Neuron (in vitro differentiated cells): ENCODE data around the gene USP16.
A peak's percentile ranks its signal among the peaks of the same experiment; 100 is the strongest.
"Not testable (repeated sequence)": the region's sequence is repeated elsewhere in the genome, so short reads cannot be mapped to it uniquely, and the experiment has no call there.

Experiments
- H2AFZ ChIP-seq: one replicate; pipeline ENCODE4 v1.6.1; 2013; ENCODE audit warnings: low read depth, mild to moderate bottlenecking, inconsistent platforms, low read length, moderate library complexity
- H3K27me3 ChIP-seq: one replicate; pipeline ENCODE4 v1.6.1; 2013; ENCODE audit warnings: low read length; ENCODE audit not compliant: insufficient read depth
- H3K36me3 ChIP-seq: one replicate; pipeline ENCODE4 v1.6.1; 2013; ENCODE audit warnings: low read length; ENCODE audit not compliant: insufficient read depth
- H3K4me1 ChIP-seq: one replicate; pipeline ENCODE4 v1.6.1; 2013; ENCODE audit warnings: low read length; ENCODE audit not compliant: insufficient read depth
- H3K4me3 ChIP-seq: 2 replicates; pipeline ENCODE4 v1.5.1; 2013; ENCODE audit warnings: mild to moderate bottlenecking, low read length, moderate library complexity
- H3K9me3 ChIP-seq: one replicate; pipeline ENCODE4 v1.6.1; 2013; ENCODE audit warnings: low read length

The USP16 gene

GRCh38 chr21:29024474-29025327, at the start of gene USP16:
TSS of gene USP16 (plus strand) at chr21:29024668. CDS start at chr21:29027914, 3,246 bp downstream.
- no peaks in the 10 kb centered on the region for H3K9me3 ChIP-seq
- peak within 1 kb of the TSS; percentile 80 for H2AFZ ChIP-seq
- peak within 1 kb of the TSS; percentile 67 for H3K4me3 ChIP-seq
- H3K36me3 ChIP-seq = peaks cover 6% of the 10 kb centered on the region
- peaks cover 11% of the 10 kb centered on the region for H3K4me1 ChIP-seq
- H3K27me3 ChIP-seq = no peaks in the 10 kb centered on the region

- Histone ChIP-seq H2AFZ (no peak overlapping the region), H3K4me3 (no peak overlapping the region), H3K36me3 (peaks cover 35% of the 10 kb centered on the region), H3K27me3 (no peaks in the 10 kb centered on the region), H3K9me3 (peaks cover 5% of the 10 kb centered on the region), H3K4me1 (peaks cover 11% of the 10 kb centered on the region)
These were observed 49.1 kb upstream of the USP16 start for GRCh38 chr21:28975397-28975796.

- Histone ChIP-seq H3K4me3 (no peak overlapping the region), H2AFZ (no peak overlapping the region), H3K9me3 (no peaks in the 10 kb centered on the region), H3K4me1 (no peaks in the 10 kb centered on the region), H3K36me3 (peaks cover 62% of the 10 kb centered on the region), H3K27me3 (no peaks in the 10 kb centered on the region)
These were observed 45.4 kb upstream of the USP16 start for GRCh38 chr21:28979092-28979491.

GRCh38 chr21:28982637-28983036, 41.8 kb upstream of the USP16 start:
- Histone ChIP-seq H3K36me3 (peaks cover 63% of the 10 kb centered on the region), H3K4me1 (no peaks in the 10 kb centered on the region), H2AFZ (no peak overlapping the region), H3K27me3 (no peaks in the 10 kb centered on the region), H3K4me3 (no peak overlapping the region), H3K9me3 (no peaks in the 10 kb centered on the region)

- H3K9me3 ChIP-seq = no peaks in the 10 kb centered on the region
- H3K4me1 ChIP-seq = peaks cover 9% of the 10 kb centered on the region
- H3K36me3 ChIP-seq = peaks cover 46% of the 10 kb centered on the region
- no peak overlapping the region for H3K4me3 ChIP-seq
- H3K27me3 ChIP-seq = no peaks in the 10 kb centered on the region
- H2AFZ ChIP-seq = no peak overlapping the region
These were observed 37.8 kb upstream of the USP16 start for GRCh38 chr21:28986677-28987076.

- Histone ChIP-seq H3K4me1 (peaks cover 11% of the 10 kb centered on the region), H3K36me3 (peaks cover 32% of the 10 kb centered on the region)
- H3K27me3 ChIP-seq, H3K4me3 ChIP-seq, H3K9me3 ChIP-seq, H2AFZ ChIP-seq: not testable (repeated sequence)
These were observed 36.3 kb upstream of the USP16 start for GRCh38 chr21:28988146-28988545.

GRCh38 chr21:28991861-28992525, 32.5 kb upstream of the USP16 start:
- Histone ChIP-seq H3K4me3 (peak overlapping the region; percentile 72), H3K4me1 (peaks cover 16% of the 10 kb centered on the region), H2AFZ (peak overlapping the region; percentile 23), H3K9me3 (no peaks in the 10 kb centered on the region), H3K27me3 (no peaks in the 10 kb centered on the region), H3K36me3 (peaks cover 12% of the 10 kb centered on the region)

- H3K9me3 ChIP-seq = no peaks in the 10 kb centered on the region
- H3K4me3 ChIP-seq = peak within 1 kb of the TSS; percentile 72
- peaks cover 16% of the 10 kb centered on the region for H3K4me1 ChIP-seq
- H3K27me3 ChIP-seq = no peaks in the 10 kb centered on the region
- peak within 1 kb of the TSS; percentile 55 for H2AFZ ChIP-seq
- peaks cover 12% of the 10 kb centered on the region for H3K36me3 ChIP-seq
These were observed 31.8 kb upstream of the USP16 start, which contains the start of gene LTN1 for GRCh38 chr21:28992526-28993292. TSS of gene LTN1 (minus strand) at chr21:28992877. CDS start at chr21:28992805, 72 bp downstream.

GRCh38 chr21:28993293-28993629, 31.2 kb upstream of the USP16 start:
- Histone ChIP-seq H3K27me3 (no peaks in the 10 kb centered on the region), H3K36me3 (peaks cover 12% of the 10 kb centered on the region), H3K4me1 (peaks cover 16% of the 10 kb centered on the region), H2AFZ (peak overlapping the region; percentile 55), H3K4me3 (peak overlapping the region; percentile 72), H3K9me3 (no peaks in the 10 kb centered on the region)

GRCh38 chr21:29002442-29003144, 21.9 kb upstream of the USP16 start:
- H3K4me1 ChIP-seq = peaks cover 5% of the 10 kb centered on the region
- peak overlapping the region; percentile 43 for H2AFZ ChIP-seq
- no peaks in the 10 kb centered on the region for H3K36me3 ChIP-seq
- H3K9me3 ChIP-seq = no peaks in the 10 kb centered on the region
- H3K4me3 ChIP-seq = peak overlapping the region; percentile 82
- no peaks in the 10 kb centered on the region for H3K27me3 ChIP-seq

- no peak overlapping the region for H2AFZ ChIP-seq
These were observed 18.8 kb upstream of the USP16 start for GRCh38 chr21:29005696-29006095.

GRCh38 chr21:29007135-29007534, 17.3 kb upstream of the USP16 start:
- Histone ChIP-seq H3K36me3 (no peaks in the 10 kb centered on the region), H3K4me3 (no peak overlapping the region), H2AFZ (no peak overlapping the region), H3K9me3 (no peaks in the 10 kb centered on the region), H3K27me3 (no peaks in the 10 kb centered on the region), H3K4me1 (peaks cover 8% of the 10 kb centered on the region)

More at GRCh38 chr21:29005696-29006095, 18.8 kb upstream of the USP16 start:
- Histone ChIP-seq H3K4me3 (no peak overlapping the region), H3K36me3 (no peaks in the 10 kb centered on the region), H3K4me1 (peaks cover 8% of the 10 kb centered on the region), H3K9me3 (no peaks in the 10 kb centered on the region), H3K27me3 (no peaks in the 10 kb centered on the region)
